ENCODE data around the gene STARD8.

Gene STARD8

DNA sequence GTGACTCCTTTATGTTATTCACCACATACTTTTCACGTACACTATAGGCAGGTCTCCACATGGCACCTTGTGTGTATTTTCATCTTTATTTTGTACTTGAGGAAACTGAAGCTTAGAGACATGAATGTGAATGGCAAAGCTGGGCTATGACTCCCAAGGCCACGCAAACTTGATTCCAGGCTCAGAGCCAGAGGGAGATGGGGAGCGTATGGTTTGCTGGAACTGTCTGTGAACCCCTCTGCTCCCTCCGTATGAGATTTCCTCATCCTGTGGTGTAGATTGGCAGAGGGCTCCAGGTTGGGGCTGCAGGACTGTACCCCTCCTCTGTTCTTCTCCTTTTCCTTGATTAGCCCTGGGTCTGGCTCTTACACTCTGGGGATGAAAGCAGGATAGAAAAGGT is 16.1 kb upstream of the STARD8 start:
- intact Hi-C loops (cut with DNase I; ENCODE audit: low total_unique reads) = no loop called here
- Histone ChIP-seq H3K9me3 (no peaks in the 10 kb centered on the region), H3K4me3 (no peak overlapping the region), H3K36me3 (no peaks in the 10 kb centered on the region), H3K4me1 (no peaks in the 10 kb centered on the region), H3K27me3 (no peaks in the 10 kb centered on the region), H3K27ac (no peak overlapping the region)
- TF ChIP-seq CTCF (IDR thresholded peaks at IDR 0.05) = no peak
- DNase-seq = no peak

DNA sequence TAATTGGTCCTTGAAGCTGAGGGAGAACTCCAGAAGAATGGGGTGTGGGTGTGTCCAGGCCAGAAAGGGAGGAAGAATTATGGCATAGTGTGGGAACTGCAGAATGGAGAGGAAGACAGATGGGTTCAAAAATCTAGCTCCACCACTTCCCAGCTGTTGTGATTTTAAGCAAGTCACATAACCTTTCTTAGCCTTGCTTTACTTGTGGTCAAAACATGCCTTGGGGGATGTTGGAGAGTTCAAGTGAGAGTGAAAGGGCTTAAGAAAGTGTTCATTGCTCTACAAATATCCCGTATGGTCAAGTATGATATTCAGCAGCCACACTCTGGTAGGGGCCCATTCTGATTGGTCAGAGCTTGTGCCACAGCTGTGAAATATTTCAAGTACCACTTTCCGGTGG is 15.0 kb upstream of the STARD8 start:
- intact Hi-C loops (cut with DNase I; ENCODE audit: low total_unique reads) = no loop called here
- no peaks in the 10 kb centered on the region for H3K9me3 ChIP-seq
- H3K36me3 ChIP-seq = no peaks in the 10 kb centered on the region
- no peaks in the 10 kb centered on the region for H3K4me1 ChIP-seq
- TF ChIP-seq CTCF (IDR thresholded peaks at IDR 0.05) = no peak
- DNase-seq = no peak
- H3K27ac ChIP-seq = no peak overlapping the region
- H3K4me3 ChIP-seq = no peak overlapping the region
- H3K27me3 ChIP-seq = no peaks in the 10 kb centered on the region

- H3K27me3 ChIP-seq = no peaks in the 10 kb centered on the region
- H3K9me3 ChIP-seq = no peaks in the 10 kb centered on the region
- TF ChIP-seq CTCF (IDR thresholded peaks at IDR 0.05) = no peak
- intact Hi-C loops (cut with DNase I; ENCODE audit: low total_unique reads) = no loop called here
- no peak overlapping the region for H3K4me3 ChIP-seq
- H3K36me3 ChIP-seq = no peaks in the 10 kb centered on the region
- H3K27ac ChIP-seq = no peak overlapping the region
- H3K4me1 ChIP-seq = no peaks in the 10 kb centered on the region
- no peak for DNase-seq
These were observed 13.5 kb upstream of the STARD8 start for GRCh38 chrX:68633981-68634380.

GRCh38 chrX:68634649-68635227 is 12.7 kb upstream of the STARD8 start:
- TF ChIP-seq CTCF (IDR thresholded peaks at IDR 0.05) = no peak
- no peaks in the 10 kb centered on the region for H3K36me3 ChIP-seq
- intact Hi-C loops (cut with DNase I; ENCODE audit: low total_unique reads) = no loop called here

GRCh38 chrX:68640661-68641060 is 6.8 kb upstream of the STARD8 start:
- Histone ChIP-seq H3K9me3 (no peaks in the 10 kb centered on the region), H3K4me3 (no peak overlapping the region), H3K27me3 (no peaks in the 10 kb centered on the region), H3K36me3 (no peaks in the 10 kb centered on the region), H3K27ac (no peak overlapping the region), H3K4me1 (no peaks in the 10 kb centered on the region)
- no peak for DNase-seq
- TF ChIP-seq CTCF (IDR thresholded peaks at IDR 0.05) = no peak
- intact Hi-C loops (cut with DNase I; ENCODE audit: low total_unique reads) = no loop called here

More at GRCh38 chrX:68634649-68635227, 12.7 kb upstream of the STARD8 start:
- no peaks in the 10 kb centered on the region for H3K27me3 ChIP-seq
- H3K27ac ChIP-seq = no peak overlapping the region
- H3K4me1 ChIP-seq = no peaks in the 10 kb centered on the region
- H3K4me3 ChIP-seq = no peak overlapping the region
- DNase-seq = no peak
- no peaks in the 10 kb centered on the region for H3K9me3 ChIP-seq

DNA sequence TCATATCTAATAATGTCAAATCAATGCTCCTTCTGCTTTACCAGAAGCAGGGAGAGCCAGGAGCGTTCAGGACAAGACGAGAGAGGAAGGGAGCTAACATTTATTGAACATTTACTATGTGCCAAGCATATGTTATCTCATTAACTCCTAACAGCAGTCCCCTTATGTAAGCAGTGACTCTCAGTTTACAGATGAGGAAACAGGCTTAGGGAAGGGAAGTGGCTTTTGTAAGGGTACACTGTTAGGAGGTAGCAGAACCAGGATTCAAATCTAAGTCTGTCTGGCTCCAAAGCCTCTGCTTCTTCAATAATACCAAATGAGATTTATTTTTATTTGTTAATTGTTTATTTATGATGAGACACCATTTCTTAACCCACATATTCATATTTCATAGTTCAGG is 2.6 kb upstream of the STARD8 start:
- Histone ChIP-seq H3K27ac (no peak overlapping the region), H3K4me3 (no peak overlapping the region), H3K27me3 (no peaks in the 10 kb centered on the region), H3K36me3 (no peaks in the 10 kb centered on the region), H3K4me1 (peaks cover 0 to 10% (median 5%) of the 10 kb centered on the region in 4 donors), H3K9me3 (no peaks in the 10 kb centered on the region)
- intact Hi-C loops (cut with DNase I; ENCODE audit: low total_unique reads) = no loop called here
- TF ChIP-seq CTCF (IDR thresholded peaks at IDR 0.05) = no peak
- no peak for DNase-seq
